NCI-H524 treated with DMSO at 0.1 percent for 48 hours (cell line): ENCODE results near the gene FMO5.
"Not testable (repeated sequence)": the region's sequence is repeated elsewhere in the genome, so short reads cannot be mapped to it uniquely, and the experiment has no call there.

Source experiments
- DNase-seq: peaks from one replicate; lab custom pipeline; 2025; lab: John Stamatoyannopoulos, UW

FMO5 gene

DNA sequence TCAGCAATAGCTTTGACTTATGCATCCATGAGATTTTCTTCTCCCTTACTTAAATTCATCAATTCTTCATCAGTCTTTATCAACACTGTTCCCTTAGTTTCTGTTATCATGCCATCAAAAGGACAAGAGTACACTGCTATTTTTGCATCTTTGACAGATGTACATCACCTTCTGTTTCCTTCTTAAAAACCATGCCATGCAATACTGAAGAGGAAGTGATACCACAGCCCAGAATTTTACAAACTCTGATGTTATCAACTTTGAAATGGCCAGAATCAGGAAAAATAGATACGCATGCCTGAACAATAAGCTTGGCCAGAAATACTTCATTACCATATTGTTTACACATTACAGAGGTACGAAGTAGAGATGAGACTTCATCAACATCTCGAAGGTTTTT is 21.1 kb downstream of the FMO5 start:
- DNase-seq: no peak

DNA sequence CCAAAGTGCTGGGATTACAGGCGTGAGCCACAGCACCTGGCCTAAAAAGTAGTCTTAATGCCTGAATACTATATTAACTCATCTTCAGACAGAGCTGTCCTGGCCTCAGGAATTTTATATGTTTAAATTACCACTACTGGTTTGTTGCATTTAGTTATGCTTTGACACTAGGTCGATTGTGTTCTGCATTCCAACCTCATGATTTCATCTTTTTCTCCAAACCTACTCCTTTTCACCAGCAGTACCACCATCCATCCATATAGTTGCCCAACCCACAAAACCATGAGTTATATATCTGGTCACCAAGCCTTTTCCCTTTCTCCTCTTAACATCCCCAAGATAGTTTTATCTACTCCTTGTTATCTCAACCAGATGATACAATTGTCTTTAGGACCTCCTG is 22.6 kb downstream of the FMO5 start:
- no peak for DNase-seq

DNA sequence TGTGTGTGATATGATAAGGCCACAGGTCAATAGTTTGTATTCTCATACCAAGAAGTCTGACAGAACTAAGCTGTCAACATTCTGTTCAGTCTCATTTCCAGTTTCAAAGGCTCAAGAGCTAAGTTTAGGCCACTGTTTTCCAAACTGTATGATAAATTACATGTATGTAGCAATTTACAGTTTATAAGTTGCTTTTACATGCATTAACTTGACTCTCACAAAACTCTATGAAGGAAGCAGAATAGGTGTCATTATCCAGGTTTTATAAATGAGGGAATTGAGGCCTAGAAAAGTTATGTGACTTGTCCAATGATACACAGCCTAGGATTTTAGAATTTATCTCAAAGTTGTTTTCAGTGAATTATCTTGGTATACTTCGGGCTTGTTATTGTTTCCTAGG is 23.4 kb downstream of the FMO5 start:
- DNase-seq: no peak

DNA sequence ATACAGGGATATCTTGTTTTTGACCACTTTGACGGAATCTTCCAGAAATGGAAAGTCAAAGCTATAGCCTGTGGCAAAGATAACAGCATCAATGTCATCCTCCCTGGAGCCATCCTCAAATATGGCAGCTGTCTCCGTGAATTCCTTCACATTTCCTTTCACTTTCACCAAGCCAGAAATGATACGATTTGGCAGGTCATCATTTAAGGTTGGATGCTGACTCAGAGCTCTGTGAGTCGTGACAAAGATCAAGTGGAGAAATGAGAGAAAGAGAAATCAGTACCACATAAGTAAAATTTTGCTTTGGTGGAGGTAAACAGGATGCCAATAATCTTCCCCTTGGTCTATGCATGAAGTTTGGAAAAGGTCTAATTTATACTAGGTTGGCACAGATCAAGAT is 23.9 kb downstream of the FMO5 start:
- DNase-seq: no peak

DNA sequence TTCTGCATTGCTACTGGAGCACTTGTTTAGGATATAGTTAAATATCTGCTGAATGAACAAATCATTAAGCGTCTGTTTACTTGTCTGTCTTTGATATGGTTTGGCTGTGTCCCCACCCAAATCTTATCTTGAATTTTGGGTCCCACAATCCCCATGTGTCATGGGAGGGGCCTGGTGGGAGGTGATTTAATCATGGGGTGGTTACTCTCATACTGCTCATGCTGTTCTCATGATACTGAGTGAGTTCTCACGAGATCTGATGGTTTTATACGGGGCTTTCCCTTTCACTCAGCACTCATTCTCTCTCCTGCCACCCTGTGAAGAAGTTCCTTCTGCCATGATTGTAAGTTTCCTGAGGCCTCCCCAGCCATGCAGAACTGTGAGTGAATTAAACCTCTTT is 27.8 kb downstream of the FMO5 start:
- not testable (repeated sequence) for DNase-seq

DNA sequence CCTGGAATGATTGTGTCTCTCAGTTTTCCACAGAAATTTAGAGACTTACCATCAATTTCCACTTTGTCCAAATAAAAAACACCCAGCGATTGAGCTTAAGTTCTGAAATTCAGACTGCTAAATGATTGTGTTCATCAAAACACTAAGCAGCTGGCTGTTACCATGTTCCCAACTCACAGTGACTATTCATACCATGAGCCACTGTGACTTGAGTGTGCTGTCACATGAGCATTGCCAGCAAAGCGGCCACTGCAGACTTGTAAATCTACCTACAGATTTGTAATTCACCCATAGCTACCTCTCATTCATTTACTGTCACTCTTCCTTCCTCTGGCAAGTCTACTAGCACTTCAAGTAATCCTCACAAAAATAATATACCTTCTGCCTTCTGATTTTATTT is 35.6 kb downstream of the FMO5 start:
- DNase-seq: no peak

DNA sequence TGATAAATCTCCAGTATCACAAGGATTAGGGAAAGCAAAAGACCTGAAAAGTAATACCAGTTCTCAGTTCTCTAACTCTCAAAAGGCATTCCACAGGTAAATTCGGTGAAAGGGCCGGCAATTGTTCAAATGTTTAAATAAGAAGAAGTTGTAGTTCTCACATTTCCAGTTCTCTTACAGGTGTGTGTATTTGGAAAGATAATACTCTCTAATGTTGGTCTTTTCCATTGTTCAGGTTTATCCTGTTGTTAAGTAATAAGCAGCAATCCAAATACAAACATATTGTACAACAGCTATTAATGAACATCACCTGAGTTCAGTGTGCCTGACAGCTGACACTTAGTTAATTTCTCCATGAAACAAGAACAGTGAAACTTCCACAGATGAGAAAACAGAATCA is 39.7 kb downstream of the FMO5 start:
- no peak for DNase-seq

DNA sequence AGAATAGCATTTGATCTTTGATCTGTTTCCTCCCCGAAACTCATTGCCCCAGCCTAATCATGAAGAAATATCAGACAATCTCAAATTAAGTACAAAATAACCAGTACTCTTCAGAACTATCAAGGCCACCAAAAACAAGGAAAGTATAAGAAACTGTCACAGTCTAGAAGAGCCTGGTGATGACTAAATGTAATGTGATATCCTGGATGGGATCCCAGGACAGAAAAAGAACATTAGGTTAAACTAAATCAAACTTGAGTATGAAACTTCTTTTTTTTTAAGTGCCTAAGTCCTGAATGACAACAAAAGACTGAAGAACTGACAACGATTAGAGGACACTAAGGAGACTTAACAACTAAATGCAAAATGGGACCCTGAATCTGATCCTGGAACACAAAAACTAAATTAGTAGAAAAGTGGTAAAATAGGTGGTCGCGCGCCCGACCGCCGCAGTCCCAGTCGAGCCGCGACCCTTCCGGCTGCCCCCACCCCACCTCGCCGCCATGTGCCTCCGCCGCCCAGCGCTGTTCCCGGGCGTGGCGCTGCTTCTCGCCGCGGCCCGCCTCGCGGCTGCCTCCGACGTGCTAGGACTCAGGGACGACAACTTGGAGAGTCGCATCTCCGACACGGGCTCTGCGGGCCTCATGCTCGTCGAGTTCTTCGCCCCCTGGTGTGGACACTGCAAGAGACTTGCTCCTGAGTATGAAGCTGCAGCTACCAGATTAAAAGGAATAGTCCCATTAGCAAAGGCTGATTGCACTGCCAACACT is 47.3 kb downstream of the FMO5 start:
- DNase-seq: no peak

DNA sequence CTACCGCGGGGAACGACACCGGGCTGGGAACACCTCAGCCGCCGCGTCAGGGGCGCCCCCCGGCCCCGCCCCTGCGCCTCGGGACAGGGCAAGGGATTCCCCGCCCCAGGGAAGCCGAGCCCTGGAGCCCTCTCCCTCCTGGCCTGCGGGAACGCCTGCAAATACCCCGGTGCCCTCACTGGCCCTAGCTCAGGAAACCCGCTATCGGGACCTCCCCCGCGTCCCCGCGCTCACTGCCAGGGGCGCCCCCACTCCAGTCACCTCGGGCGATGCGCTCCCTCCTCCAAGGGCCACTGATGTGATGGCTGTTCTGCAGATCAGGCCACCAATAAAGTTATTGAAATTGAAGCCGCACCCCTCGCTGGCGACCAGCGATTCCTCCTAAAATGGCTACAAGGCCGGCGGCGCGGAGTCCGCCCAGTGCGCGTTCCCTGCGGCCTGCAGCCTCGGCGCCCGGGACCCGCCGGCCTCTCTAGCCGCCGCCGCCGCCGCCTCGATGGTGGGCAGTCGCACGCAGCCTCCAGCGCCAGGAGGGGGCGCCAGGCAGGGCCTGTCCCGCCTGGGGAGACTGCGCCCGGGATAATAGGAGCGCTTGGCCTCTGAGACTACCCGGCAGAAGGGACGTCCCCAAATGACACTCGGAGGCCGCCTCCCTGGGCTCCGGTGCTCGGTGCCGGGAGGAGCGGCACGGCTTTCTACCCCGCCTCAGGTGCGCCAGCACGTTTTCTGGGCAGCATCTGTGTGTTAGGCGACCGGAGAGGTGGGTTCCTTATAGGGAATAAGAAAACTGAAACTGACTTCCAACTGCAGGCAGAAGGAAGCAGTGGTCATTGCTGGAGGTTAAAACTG is 52.7 kb downstream of the FMO5 start, which contains the start of gene PRKAB2:
Gene PRKAB2, minus strand, starts transcription at position 303 of the 849 bp plus-strand sequence. CDS start 326 bp downstream, outside the sequence.
- peak; percentile 71 for DNase-seq

DNA sequence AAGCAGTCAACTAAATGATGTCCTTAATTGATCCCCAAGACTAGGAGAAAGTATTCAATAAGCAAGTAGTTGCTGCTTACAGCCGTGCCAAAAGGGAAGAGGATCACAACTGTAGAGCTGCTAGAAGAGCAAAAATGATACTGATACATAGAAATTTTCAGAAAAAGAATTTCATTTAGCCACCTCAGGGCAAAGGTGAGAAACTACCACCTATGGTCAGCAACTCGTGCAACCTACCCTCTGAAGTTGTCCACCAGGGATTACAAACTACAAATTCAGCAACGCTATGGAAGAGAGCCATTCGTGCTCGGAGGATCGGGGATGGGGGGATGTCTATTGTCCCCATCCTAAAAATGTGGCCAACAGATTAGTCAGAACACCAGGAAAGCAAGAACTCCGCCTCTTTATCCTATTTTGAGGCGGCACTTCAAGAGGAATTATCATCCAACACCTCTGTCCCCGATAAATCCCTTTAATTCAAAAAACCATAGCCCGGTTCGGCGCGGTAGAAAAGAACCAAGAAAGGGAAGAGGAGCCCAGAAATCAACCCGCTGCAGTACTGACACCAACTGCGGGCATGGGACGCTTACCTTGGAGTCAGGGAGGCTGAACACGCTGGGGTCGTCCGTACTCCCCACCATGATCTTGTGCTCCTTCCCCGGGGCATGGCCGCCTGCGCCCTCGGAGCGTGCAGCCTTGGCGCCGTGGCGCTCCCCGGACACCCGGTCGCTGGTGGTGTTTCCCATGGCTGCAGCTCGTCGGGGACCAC is 53.6 kb downstream of the FMO5 start:
- DNase-seq: no peak

DNA sequence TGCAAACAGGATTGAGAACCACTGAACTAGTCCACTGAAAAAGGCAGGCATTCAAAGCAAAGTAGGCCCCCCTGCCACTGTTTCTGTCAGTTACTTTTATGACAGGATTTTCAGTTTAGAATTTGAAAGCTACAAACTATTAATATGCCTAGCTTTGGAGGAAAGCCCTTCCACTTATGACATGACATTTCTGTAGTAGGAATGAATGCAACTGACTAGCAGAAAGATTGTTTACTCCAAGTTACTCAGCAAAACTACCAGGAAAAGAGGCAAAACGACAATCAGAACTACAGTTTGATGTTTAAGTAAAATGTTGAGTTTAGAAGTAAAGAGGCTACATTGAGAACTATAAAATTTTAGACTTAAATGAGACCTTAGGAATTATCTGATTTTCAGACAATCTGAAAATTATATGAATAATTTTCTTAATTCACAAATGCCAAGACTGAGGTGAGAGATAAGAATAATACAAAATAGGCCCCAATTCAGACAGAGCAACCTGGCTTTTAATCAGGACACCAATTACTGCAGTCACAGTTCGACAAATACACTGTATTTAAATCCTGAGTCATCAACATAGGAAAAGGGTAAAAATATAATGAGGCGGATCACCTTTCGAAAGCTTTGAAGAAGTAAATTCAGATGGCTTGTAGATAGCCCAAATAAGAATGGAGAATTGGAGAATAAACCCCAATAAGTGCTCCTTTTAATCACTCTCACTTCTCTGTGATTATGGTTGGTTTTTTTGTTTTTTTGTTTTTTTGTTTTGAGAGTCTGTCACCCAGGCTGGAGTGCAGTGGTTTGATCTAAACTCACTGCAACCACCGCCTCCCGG is 55.1 kb downstream of the FMO5 start:
- no peak for DNase-seq

DNA sequence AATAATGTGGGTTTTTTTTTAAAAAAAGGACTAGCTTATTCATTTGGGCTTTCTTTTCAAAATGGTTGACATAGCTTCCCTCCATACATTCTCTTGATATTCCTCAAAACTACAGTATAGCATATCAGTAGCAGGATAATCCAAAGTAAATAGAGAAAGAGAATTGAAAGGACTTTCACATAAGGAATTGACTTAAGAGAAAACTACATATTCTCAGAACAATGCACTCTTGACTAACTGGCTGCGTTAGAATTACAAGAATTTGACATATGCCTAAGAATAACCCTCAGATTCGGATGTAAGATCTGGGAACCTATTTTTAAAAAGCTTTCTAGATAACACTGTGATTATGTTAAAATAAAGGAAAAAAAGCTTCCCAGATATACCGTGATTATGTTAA is 56.0 kb downstream of the FMO5 start:
- no peak for DNase-seq

DNA sequence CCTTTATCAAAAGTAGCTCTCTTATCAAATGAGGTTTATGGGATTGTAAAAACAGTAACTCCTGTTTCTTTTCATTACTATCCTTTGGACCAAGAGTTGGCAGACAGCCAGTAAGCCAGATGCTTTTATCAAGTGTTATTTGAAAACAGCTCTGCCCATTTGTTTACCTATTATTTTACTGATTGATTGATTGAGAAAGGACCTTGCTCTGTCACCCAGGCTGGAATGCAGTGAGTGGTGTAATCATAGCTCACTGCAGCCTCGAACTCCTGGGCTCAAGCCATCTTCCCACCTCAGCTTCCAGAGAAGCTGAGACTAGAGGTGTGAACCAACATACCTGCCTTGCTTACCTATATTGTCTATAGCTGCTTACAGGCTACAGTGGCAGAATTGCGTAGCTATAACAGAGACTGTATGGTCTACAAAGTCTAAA is 56.5 kb downstream of the FMO5 start:
- no peak for DNase-seq

DNA sequence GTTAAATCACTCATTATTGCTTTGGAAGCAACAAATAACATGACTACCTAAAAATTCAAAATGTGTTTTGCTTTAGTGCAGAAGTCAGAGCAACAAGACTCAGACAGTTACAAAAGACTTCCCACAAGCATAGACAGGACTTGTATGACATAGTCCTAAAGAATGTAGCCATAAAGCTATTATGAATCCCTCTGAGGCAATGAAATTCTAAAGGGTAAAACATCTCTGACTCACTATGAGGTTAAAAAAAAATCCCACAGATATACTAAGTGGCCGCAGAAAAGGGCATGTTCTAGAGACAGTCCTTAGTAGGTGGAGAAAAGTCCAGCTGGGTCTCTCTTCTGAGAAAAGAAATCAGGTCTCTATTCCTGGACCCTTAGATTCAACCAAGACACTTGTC is 57.8 kb downstream of the FMO5 start:
- DNase-seq: no peak

DNA sequence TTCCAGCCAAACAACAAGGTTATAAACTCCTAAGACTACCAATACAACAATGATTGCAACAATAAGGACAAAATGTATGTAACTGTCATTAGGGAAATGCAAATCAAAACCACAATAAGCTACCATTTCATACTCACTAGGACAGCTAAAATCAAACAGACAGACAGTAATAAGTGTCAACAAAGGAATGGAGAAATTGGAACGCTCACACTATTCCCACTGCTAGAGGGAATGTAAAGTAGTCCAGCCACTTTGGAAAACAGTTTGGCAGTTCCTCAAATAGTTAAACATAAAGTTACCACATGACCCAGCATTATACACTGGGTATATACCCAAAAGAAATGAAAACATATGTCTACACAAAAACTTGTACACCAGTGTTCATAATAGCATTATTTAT is 62.1 kb downstream of the FMO5 start:
- no peak for DNase-seq

DNA sequence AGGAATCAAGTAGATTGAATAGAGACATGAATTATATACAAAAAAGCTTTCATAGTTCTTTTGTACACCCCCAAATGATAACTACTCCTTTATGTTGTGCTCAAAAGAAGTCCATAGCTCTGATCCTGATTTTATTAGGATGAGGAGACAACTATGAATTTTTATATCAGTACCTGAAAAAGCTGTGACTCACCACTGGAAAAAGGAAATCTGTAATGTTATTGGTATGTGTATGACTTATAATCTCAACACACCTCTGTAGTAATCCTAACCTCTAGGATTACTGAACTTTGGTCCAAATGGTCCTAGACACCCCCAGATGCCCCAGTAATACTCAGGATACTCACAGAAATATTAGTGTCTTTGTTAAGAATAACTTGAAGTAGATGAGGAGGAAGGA is 63.0 kb downstream of the FMO5 start:
- no peak for DNase-seq

DNA sequence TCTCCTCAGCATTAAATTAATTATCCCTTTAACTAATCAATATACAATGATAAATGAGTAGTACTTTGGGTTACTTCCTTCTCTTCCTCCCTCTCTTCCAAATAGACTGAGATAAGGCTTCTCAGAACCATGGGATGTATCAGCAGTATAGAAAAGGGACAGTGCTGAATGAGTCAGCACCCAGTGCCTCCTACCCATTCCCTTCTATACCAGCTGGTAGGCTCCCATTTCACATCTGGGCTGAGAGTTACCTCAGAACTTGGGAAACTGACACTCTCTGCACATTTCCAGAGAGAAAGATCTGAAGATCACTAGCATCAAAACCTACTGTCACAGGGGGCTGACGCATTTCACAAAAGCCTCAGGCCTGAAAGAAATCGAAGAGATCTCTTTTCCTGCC is 68.0 kb downstream of the FMO5 start:
- not testable (repeated sequence) for DNase-seq

DNA sequence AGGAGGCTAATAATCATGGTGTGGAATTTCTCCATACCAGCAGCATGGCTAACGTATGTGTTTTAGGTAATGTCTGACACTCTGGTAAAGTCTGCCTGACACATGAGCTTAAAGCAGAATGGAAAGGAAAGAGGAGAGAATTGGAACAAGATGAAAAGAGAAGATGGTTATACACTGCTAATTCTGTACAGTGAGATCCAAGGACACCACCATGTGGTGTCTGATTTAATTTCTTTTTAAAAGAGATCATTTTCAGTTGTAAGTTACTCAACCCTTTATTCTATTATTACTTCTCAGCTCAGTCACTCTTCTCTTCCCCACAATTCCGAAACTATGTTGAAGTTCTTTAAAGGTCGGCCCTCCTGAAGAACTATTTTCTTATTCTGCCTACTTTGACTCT is 68.5 kb downstream of the FMO5 start:
- no peak for DNase-seq

DNA sequence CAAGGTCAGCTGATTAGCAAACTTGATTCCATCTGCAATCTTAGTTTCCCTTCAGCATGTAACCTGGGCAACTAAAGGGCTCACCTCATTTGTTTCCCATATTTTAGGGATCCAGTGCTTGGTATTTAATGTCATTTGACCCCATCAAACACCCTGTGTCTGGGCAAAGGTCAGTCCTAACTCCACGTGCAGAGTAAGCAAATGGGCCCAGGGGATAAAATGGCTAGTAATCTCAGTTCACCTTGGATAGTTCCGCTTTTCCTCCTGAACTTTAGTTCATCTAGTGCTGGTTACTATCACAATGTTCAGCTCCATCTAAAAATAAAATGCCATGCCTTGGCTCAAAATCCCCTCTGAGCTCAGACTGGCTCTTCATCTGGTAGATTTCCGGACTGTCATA is 72.4 kb downstream of the FMO5 start:
- DNase-seq: no peak

DNA sequence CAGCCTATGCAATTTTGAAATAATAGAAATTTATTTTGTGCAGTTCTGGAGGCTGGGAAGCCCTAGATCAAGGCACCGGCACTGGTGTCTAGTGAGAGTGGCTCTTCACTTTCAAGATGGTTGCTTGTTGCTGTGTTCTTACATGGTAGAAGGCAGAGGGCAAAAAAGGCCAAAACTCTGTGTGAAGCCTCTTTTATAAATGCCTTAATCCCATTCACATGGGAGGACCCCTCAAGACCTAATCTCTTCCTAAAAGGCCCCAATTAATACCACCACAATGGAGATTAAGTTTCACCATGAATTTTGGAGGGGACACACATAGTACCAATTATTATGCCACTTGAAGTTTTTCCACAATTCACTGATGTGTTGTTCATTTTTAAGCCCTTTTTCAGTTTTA is 73.9 kb downstream of the FMO5 start:
- DNase-seq: no peak

DNA sequence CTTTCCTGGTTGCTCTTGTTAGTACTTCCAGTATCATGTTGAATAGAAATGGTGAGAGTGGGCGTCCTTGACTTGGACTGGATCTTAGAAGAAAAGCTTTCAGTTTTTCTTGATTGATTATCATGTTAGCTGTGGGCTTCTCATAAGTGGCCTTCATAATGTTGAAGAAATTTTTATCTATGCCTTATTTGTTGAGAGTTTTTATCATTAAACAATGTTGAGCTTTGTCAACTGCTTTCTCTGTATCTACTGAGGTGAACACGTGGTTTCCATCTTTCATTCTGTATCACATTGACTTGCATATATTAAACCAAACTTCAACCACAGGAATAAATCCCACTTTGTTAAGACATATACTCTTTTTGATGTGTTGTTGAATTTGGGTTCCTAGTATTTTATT is 82.3 kb downstream of the FMO5 start:
- no peak for DNase-seq
